ENCODE data around the gene CFAP47. TPM values are rescaled to one million over a fixed set of nuclear protein-coding genes. Genes with fewer than 3 reads are reported as not detected.

Gene CFAP47
- total RNA-seq, 1 experiment from 2014 or later = 1.8 TPM

DNA sequence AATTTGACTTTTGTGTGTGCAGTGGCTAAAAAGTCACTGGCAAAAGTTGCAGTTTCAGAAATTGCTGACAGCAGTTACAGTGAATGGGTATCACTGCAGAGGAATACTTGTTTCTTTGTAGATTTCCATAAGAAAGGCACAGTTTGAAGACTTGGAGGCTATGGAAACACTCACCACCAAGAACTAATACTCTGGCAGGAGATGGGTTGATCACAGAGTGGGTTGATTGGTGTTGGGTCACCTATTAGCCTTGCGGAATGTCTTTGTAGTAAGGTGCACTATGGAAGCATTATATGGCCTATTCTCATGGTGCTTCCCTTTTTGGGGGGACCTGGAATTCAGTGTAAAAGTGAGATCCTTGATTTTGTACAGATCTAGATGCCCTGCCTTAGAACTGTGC, 502.8 kb downstream of the CFAP47 start:
- no peak for DNase-seq (ENCODE audit: low spot score)
- Histone ChIP-seq H3K36me3 (ENCODE audit: insufficient read depth, low read length, poor library complexity, severe bottlenecking) (no peaks in the 10 kb centered on the region), H3K27me3 (replicated peaks; ENCODE audit: insufficient read depth, low read depth, low read length, poor library complexity) (no peaks in the 10 kb centered on the region), H3K27ac (ENCODE audit: low read depth, low read length, poor library complexity, severe bottlenecking) (no peak overlapping the region), H3K4me1 (ENCODE audit: insufficient read depth, low read length, poor library complexity, severe bottlenecking) (no peaks in the 10 kb centered on the region), H3K4me3 (ENCODE audit: low read depth, low read length, poor library complexity, severe bottlenecking) (no peak overlapping the region), H3K9me3 (ENCODE audit: low read depth, low read length, poor library complexity, severe bottlenecking) (no peaks in the 10 kb centered on the region)
- ChIA-PET CTCF (no interaction called here), POLR2A (ENCODE audit: low non-redundant PET) (no interaction called here)
- no peak for TF ChIP-seq EZH2 (IDR thresholded peaks at IDR 0.05; ENCODE audit: borderline replicate concordance, low read depth, low read length, poor library complexity, severe bottlenecking)
- TF ChIP-seq, protein P1, sequence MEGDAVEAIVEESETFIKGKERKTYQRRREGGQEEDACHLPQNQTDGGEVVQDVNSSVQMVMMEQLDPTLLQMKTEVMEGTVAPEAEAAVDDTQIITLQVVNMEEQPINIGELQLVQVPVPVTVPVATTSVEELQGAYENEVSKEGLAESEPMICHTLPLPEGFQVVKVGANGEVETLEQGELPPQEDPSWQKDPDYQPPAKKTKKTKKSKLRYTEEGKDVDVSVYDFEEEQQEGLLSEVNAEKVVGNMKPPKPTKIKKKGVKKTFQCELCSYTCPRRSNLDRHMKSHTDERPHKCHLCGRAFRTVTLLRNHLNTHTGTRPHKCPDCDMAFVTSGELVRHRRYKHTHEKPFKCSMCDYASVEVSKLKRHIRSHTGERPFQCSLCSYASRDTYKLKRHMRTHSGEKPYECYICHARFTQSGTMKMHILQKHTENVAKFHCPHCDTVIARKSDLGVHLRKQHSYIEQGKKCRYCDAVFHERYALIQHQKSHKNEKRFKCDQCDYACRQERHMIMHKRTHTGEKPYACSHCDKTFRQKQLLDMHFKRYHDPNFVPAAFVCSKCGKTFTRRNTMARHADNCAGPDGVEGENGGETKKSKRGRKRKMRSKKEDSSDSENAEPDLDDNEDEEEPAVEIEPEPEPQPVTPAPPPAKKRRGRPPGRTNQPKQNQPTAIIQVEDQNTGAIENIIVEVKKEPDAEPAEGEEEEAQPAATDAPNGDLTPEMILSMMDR (conservative IDR thresholded peaks at IDR 0.05; ENCODE audit: low read depth, low read length) = no peak
- intact Hi-C loops (cut with micrococcal nuclease; ENCODE audit: unreplicated experiment) = no loop called here
- no TSS peak for BruUV-seq (replicated peaks)

DNA sequence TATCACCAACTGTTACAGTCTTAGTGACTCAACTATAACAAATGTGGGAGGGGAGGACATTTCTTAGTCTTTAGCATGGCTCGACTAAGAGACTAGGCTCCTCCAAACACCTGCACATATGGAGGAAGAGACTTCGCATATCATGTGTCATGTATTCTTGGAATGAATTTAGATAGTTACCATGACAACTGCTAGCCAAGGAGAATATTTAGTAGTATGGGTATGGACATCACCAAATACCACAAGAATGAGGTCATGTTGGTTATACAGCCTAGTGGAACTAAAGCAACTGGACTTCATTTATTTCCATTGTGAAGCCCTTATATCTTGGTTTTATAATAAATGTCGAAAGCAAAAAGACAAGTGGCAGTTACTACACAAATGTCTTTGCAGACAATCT, 512.3 kb downstream of the CFAP47 start:
- POLR2A ChIA-PET (ENCODE audit: low non-redundant PET) = no interaction called here
- peaks cover 22% of the 10 kb centered on the region for H3K4me1 ChIP-seq (ENCODE audit: insufficient read depth, low read length, poor library complexity, severe bottlenecking)
- H3K36me3 ChIP-seq (ENCODE audit: insufficient read depth, low read length, poor library complexity, severe bottlenecking) = no peaks in the 10 kb centered on the region
- DNase-seq (ENCODE audit: low spot score) = peak; percentile 32
- intact Hi-C loops (cut with micrococcal nuclease; ENCODE audit: unreplicated experiment) = no loop called here
- CTCF ChIA-PET = no interaction called here
- H3K9me3 ChIP-seq (ENCODE audit: low read depth, low read length, poor library complexity, severe bottlenecking) = peaks cover 2% of the 10 kb centered on the region
- H3K4me3 ChIP-seq (ENCODE audit: low read depth, low read length, poor library complexity, severe bottlenecking) = no peak overlapping the region
- H3K27me3 ChIP-seq (replicated peaks; ENCODE audit: insufficient read depth, low read depth, low read length, poor library complexity) = no peaks in the 10 kb centered on the region
- no peak for TF ChIP-seq EZH2 (IDR thresholded peaks at IDR 0.05; ENCODE audit: borderline replicate concordance, low read depth, low read length, poor library complexity, severe bottlenecking)
- TF ChIP-seq, protein P1 (conservative IDR thresholded peaks at IDR 0.05; ENCODE audit: low read depth, low read length) = no peak
- no TSS peak for BruUV-seq (replicated peaks)
- H3K27ac ChIP-seq (ENCODE audit: low read depth, low read length, poor library complexity, severe bottlenecking) = no peak overlapping the region

DNA sequence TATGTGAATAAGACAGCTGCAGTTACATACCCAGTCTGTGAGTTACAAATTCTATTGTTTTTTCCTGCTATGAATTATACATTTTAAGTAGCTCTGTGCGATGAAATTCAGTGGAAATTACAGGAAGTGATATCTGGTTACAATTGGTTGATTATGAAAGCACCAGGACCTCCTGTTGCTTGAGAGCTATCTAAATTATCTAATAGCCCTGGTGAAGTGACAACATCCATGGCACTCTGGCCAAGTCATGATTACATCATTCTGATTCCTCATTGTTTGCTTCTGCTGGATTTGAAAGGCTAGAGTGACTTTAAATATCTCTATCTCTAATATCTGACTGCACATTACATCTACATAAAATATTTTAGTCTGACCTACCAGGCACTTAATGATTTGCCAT, 515.0 kb downstream of the CFAP47 start:
- BruUV-seq (replicated peaks) = no TSS peak

More for the DNA sequence above, 515.0 kb downstream of the CFAP47 start:
- TF ChIP-seq, protein P1 (conservative IDR thresholded peaks at IDR 0.05; ENCODE audit: low read depth, low read length) = no peak
- no peak for TF ChIP-seq EZH2 (IDR thresholded peaks at IDR 0.05; ENCODE audit: borderline replicate concordance, low read depth, low read length, poor library complexity, severe bottlenecking)
- ChIA-PET POLR2A (ENCODE audit: low non-redundant PET) (interaction anchor here (0.7 kb wide), 1 partner anchor 1784 kb away, joined by 4 read pairs; no protein-coding TSS in a partner anchor), CTCF (no interaction called here)
- peak; percentile 92 for DNase-seq (ENCODE audit: low spot score)
- Histone ChIP-seq H3K27me3 (replicated peaks; ENCODE audit: insufficient read depth, low read depth, low read length, poor library complexity) (no peaks in the 10 kb centered on the region), H3K4me3 (ENCODE audit: low read depth, low read length, poor library complexity, severe bottlenecking) (no peak overlapping the region), H3K4me1 (ENCODE audit: insufficient read depth, low read length, poor library complexity, severe bottlenecking) (peaks cover 22% of the 10 kb centered on the region), H3K9me3 (ENCODE audit: low read depth, low read length, poor library complexity, severe bottlenecking) (peaks cover 2% of the 10 kb centered on the region), H3K36me3 (ENCODE audit: insufficient read depth, low read length, poor library complexity, severe bottlenecking) (no peaks in the 10 kb centered on the region), H3K27ac (ENCODE audit: low read depth, low read length, poor library complexity, severe bottlenecking) (peak overlapping the region; percentile 79)
- intact Hi-C loops (cut with micrococcal nuclease; ENCODE audit: unreplicated experiment) = loop anchor here (1.0 kb wide), 1 partner anchor 46 kb away; no protein-coding TSS in a partner anchor

Other genes starting within 250 kb of the CFAP47 start
- gene MAGEB16, start 121.4 kb upstream of the CFAP47 start, total RNA-seq (2021) = not detected in 2 replicates